Fibroblast of skin of right biceps (primary cell): ENCODE data around the gene PLXNB2.

Source experiments
- DNase-seq: peaks from one replicate; pipeline ENCODE4 v3.0.0-alpha.2; 2013

The PLXNB2 gene

DNA sequence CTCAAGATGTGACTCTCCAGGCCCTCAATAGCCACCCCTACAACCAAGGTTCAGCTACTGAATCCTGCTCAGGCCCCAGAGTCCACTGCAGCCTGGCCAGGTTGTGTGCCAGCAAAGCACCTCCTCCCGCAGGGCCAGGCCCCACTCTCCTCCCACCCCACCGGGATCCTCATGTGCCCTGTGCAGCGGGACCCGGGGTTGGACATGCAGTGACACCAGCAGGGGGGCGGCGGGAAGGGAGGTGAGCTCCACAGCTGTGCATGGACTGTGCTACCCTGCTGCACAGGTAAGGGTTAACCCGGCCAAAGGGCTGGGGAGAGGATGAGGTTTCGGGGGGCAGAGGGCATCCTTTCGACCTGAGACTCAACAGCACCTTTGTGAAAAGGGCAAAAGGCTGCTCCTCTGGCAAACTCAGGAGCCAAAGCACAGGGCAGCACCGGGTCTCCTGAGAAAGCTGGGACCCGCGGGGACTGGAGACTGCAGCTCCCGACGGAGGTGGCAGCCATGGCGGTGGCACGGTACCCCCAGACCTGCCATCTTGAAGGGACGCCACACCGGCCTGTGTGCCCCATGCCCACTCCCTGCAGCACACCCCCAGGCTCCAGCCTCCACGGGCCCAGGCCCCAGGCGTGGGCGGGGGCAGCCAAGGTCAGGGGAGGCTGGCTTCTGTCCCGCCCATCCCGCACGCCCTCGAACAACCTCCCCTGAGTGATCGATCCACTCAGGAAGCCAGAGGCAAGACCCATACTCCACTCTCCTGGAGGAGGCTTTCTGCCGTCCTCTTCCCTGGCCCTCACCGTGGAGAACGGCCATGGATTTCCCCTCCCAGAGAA is 10.6 kb downstream of the PLXNB2 start:
- no peak for DNase-seq

DNA sequence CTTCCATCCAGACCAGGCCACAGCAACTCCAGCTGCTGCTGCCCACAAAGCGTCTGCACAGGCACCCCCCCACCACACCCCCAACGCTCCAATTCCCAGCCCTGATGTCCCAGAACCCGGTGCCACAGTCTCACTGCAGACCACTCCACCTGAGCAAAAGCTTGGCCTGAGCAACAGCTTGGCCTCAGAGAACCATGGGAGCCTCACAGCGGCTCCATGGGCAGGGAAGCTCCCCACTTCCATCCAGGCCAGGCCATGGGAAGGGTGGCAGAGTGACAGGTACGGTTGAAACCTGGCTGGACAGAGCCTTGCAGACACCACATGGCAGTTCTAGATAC is 13.2 kb downstream of the PLXNB2 start:
- no peak for DNase-seq

- DNase-seq, result peak; percentile 84
Observed at GRCh38 chr22:50293441-50294318, 13.8 kb downstream of the PLXNB2 start.

DNA sequence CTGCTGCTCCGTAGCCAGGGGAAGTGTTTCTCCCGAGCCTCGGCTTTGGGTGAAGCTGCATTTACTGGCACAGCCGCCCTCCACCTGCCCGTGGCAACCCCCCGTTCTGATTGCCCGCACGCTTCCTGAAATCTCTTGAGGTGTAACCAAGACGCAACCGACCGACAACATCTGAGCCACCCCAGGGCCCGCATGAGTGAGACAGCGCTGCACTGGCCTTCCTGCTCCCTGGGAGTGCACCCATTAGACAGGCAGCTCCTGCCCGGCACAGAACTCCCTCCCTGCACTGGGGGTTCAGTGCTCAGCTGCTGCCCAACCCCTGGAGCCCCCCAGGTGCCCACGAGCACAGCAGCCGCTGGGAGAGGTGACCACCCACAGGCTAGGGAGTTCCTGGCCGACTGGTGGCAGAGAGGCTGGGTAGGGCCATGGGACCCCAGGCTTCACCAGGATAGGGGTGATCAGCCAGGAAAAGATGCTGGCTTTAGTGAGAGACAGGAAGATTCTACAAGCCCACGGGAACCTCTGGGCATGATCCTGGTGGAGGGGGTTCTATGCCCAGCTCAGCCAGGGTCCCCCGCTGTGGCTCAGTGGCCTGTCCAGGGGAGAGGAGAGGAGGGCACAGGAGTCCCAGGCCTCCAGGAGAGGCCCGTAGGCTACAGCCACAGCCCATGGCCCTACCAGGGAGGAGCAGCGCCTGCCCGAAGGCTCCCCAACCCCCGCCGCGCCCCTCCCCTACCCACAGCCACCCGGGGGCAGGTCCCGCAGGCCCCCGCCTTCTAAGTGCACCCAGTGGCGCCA is 14.6 kb downstream of the PLXNB2 start:
- DNase-seq, result no peak

DNA sequence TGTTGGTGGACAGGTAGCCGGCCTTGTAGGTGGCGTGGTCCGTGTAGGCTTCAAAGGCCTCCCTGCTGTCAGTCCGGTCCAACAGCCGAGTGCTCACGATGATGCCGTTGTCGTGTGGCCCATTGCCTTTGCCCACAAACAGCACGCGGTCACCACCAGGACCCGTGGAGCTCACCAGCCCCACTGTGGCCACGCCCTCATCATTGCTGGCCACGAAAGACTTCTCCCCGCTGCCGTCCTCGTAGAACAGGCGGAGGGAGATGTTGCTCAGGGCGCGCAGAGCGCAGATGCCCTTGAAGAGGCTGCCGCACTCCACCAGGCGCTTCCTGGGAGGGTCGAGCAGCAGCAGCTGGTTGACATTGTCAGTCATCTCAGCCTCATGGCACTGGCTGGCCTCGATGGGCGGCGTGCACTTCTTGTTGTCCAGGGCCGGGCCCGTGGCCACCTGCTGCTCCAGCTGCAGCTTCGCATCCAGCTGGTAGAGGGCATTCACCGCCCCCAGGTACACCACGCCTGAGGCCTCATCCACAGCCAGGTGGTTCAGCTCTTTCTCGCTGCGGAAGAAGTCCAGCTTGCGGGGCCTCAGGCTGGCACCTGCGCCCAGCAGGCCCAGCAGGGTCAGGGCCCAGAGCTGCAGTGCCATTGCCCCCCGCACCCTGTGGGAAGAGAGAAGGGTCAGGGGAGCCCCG is 17.4 kb downstream of the PLXNB2 start:
- DNase-seq, result no peak

DNA sequence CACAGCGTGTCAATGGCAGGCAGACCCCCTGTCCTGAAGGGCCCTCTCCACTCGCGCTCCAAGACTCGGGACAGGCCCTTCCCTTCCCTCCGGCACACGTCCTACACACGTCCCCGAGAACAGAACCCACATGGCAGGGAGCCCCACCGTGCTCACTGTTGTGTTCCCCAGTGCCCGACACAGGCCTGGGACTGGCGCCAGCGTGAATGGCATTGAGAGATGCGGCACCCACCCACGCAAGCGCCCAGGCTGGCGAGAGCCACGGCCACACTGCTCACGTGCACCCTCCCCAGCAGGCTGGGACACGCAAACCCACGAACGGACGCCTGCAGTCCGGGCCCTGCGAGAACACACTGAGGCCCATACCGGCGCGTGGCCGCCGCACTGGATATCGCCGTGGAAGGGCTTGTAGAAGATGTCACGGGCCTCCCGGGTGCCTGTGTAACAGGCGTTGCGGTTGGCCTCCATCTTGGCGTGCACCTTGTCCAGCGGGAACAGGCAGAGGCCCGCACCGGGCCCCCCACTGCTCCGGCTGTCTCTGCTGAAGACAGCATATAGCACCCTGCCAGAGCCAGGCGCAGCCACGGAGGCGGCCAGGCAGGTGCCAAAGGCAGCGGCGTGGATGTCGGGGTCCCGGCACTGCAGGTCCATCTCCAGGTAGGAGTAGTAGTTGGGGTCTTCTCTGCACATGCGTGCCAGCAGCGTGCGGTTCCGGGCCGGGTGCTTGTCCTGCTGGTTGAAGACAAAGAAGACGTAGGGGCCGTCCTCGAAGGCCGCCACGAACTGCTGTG is 18.1 kb downstream of the PLXNB2 start:
- no peak for DNase-seq

DNA sequence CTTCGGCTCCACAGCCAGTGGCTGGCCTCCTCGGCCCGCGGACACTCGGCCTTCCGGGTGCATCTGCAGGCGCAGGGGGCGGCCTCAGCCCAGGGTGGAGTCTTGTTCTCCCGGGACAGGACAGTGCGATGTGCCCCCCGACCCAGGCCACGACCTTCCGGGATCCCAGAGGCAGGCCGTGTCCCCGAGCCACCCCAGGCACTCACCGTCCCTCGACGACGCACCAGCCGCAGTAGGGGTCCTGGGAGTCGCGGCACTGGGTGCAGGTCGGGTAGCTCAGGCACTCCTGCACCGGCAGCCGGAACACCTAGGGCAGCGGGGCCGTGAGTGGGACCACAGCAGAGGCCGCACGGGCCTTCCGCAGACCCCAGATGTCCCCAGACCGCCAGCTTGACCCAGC is 19.7 kb downstream of the PLXNB2 start:
- no peak for DNase-seq

- DNase-seq, result no peak
Observed at GRCh38 chr22:50286701-50287318, 20.6 kb downstream of the PLXNB2 start.

DNA sequence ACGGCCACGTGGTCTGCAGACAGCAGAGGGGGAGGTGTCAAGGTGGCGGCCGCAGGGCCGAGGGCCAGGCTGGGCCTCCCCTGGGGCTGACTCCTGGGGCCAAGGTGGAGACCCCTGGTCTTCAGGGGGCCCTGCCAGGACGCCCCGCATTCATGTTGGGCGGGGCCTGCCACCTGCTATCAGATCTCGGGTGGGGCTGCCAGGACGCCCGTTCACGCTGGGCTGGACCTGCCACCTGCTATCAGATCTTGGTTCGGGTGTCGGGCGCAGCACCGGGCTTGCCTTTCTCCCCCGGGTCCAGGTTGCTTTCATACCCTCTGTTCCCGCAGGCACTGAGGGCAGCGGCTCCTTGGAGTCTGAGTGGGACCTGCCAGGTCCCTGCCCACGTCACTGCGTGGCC is 21.2 kb downstream of the PLXNB2 start:
- no peak for DNase-seq

GRCh38 chr22:50285568-50286229 is 21.7 kb downstream of the PLXNB2 start:
- DNase-seq, result no peak

DNA sequence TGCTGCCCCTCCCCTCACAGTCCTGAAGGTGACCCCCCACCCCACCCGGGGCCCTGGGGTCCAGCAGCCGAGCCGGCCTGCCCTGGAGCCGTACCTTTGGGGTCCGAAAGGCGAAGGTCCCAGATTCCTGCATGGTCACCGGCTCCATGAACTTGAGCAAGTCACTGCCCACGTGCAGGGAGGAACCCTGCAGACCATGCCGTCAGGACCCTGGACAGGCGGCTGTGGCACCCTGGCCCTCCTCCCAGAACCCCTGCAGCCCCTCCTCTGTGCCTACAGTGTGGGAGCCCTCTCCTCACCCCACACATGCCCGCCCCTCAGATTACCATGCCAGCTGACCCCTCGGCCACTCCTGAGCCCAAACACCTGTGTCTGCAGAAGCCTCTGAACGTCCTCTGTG is 23.0 kb downstream of the PLXNB2 start:
- no peak for DNase-seq

DNA sequence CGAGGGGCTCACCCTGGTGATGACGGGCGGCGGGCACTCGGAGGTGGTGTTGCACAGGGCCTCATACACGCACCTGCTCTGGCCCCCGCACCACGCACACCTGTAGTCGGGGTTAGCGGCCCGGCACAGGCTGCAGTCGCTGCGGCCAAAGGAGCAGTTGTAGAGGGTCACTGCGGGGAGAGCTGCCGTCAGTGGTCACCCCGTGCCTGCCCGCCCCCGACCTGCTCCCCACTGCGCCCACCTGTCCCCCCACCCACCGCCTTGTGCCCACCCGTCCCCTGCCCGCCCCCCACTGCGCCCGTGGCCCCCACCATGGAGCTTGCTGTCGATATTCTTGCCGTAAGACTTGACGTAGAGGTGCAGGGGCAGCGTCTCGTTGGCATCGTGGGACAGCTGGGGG is 23.6 kb downstream of the PLXNB2 start:
- DNase-seq, result no peak

- DNase-seq, result peak; percentile 76
Observed at GRCh38 chr22:50282361-50283155, 24.9 kb downstream of the PLXNB2 start.

DNA sequence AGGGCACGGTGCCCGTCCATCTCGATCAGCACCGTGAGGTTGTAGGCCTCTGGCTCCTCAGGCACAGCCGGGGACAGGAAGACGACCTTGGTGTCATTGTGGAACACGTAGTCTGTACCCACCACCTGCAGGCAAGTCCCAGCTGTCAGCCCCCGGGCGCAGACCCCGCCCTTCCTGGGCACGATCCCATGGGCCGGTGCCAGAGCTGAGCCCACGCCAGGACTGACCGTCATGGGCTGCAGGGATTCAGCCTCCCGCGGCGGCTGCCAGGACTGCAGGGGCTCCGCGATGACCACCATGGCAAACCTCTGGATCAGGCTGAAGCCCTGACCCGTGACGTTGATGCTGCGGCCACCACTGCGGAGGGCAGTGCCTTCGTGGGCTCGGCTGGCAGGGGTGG is 25.5 kb downstream of the PLXNB2 start:
- no peak for DNase-seq

GRCh38 chr22:50281384-50281760 is 26.1 kb downstream of the PLXNB2 start:
- no peak for DNase-seq

DNA sequence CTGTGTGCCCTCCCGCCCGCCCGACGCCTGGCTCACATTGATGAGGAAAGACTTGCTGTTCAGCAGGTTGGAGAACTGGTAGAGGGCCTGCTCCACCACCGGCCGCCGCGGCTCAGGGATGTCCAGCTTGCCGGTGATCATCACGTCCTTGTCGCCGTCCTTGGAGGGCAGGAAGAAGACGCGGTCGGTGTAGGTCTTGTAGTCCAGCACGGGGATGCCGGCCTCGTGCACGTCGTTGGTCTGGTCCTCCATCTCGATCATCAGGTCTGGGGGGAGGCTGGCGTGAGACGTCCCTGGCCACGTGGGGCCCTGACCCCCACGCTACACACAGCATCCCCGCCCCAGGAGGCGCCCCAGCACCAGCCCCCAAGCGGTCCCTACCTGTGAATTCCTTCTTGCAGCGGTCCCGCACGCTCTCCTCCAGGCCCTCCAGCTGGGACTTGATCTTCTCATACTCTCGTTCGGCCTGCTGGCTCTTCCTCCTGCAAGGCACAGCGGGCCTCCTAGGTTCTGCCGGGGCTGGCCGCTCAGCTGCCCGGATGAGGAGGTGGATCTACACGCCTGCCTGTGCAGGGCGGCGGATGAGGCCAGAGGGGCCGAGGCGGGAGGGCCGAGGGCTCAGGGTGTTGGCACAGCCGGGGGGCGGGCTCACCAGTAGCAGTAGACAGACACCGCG is 26.6 kb downstream of the PLXNB2 start:
- DNase-seq, result no peak

DNA sequence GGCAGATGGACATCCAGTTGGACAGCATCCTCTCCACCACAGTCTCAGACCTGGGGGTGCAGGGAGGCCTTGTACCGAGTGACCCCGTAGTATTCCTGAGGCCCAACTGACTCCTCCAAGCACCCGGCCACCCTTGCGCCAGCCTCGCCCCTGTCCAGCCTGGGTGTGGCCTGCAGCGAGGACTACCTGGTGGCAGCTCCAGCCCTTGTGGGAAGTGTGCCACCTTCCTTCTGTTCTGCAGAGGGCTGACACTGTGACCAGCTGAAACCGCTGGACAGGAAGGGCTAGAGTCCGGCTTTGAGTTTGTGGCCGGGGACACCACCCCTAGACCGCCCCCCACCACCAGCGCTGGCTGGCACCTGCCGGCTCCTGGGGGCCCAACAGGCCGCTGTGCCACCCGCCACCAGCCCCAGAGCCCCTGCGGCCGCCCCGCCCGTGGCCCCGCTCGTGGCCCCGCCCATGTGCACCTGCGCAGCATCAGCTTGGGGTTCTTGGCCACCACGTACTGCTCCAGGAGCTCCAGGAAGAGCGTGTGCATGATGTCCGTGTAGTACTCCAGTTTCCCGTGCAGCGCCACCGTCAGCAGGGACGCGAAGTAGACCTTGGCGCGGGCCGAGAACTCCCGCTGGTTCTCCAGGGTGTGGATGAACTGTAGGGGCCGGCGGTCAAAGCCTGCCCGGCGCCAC is 27.3 kb downstream of the PLXNB2 start:
- no peak for DNase-seq

DNA sequence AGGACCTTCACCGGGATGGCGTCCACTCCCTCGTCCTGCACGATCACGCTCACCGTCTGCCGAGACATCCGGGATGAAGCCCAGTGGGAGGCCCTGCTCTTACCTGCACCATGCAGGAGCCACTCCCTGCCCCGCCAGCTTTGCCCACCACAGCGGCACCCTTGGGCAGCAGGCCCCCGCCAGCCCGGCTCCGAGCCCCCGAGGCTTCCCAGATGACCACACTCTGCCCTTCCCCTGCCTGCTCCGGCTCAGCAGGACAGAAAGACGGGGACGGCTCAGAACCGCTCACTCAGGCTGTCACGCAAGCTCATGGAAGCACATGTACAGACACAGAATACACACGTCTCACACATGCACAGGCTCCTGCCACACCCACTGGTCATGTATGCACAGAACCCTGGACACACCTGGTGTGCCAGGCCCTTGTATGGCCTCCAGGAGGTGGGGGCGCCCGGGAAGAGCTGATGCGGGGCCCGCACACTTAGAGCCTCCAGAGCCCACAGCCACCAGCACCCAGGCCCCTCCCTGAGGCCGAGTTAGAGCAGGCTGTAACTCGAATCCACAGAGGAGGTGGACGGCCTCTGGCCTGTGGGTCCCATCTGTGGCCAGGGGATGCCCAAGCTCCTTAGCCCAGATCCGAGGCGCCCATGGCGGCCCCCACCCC is 28.4 kb downstream of the PLXNB2 start:
- no peak for DNase-seq
